ENCODE data around the gene DCAF15.

GRCh38 chr19:14006766-14007562 is 54.7 kb downstream of the DCAF15 start:
- peak; percentile 50; the same call in 1 of the 2 replicates for TF ChIP-seq POLR2AphosphoS5 (IDR thresholded peaks at IDR 0.05; ENCODE audit: low read depth, low read length)
- TF ChIP-seq TAF1 (IDR thresholded peaks at IDR 0.05; ENCODE audit: borderline replicate concordance, low read depth, low read length) = peak; percentile 35; the same call in 1 of the 2 replicates
